ENCODE measurements around the gene FOXL1. TPM values are rescaled to one million over a fixed set of nuclear protein-coding genes. Genes with fewer than 3 reads are reported as not detected.

FOXL1 gene
- total and polyA plus RNA-seq, 2 of the 13 experiments (the other 11 are each of a cell fraction or from before 2014, with no cell fraction given) = not detected

DNA sequence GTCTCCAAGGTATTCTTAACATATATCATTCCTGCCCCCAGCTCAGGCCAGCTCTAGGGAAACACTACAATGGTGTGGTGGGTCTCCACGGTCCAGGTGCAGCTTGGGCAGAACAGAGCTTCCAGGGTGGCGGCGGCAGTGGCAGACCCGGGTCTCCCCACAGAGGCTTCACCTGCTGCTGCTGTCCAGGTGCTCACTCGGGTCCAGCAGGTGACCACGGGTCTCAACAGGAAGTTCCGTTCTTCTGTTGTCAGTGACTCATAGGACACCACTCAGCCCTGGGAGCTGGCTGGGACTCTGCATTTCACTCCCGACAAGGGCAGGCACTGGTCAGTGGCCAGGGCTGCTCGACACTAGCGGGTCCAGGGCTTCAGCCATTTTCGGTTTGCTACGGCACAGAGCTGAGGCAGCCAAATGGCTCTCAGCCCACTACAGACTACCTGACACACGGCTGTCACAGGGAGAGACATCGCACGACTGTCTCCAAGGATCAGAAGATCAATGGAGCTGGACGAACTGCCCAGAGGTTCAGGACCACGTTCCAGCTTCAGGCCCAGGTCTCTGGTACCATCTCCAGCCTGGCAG, 40.1 kb upstream of the FOXL1 start:
- in situ Hi-C loops (cut with HindIII; ENCODE audit: extremely low pct_ligation_motif_present, low pct_unique_long_range_greater_than_20kb) (no loop called here), intact Hi-C loops (cut with micrococcal nuclease; ENCODE audit: unreplicated experiment) (no loop called here)
- BruUV-seq (replicated peaks) = no TSS peak
- ATAC-seq = no peak
- Histone ChIP-seq H2AFZ (ENCODE audit: low read length) (no peak overlapping the region), H3K9ac (ENCODE audit: insufficient read depth, low read depth, low read length) (no peak overlapping the region), H4K20me1 (ENCODE audit: insufficient read depth, low read length) (no peaks in the 10 kb centered on the region), H3K4me3 (replicated peaks in 1 of 3; ENCODE audit: insufficient read depth in 1 of 3, low read depth in 2 of 3, low read length in 3 of 3) (no peak overlapping the region), H3K4me2 (ENCODE audit: low read depth, low read length) (no peak overlapping the region), H3K27me3 (ENCODE audit: control insufficient read depth in 1 of 2, insufficient read depth in 2 of 2, low read length in 2 of 2) (no peaks in the 10 kb centered on the region), H3K27ac (ENCODE audit: extremely low read length, insufficient read depth, low read length) (no peak overlapping the region), H3K4me1 (ENCODE audit: insufficient read depth, low read length) (no peaks in the 10 kb centered on the region), H3K9me3 (ENCODE audit: low read length) (no peaks in the 10 kb centered on the region), H3K79me2 (ENCODE audit: insufficient read depth, low read length) (no peaks in the 10 kb centered on the region), H3K36me3 (replicated peaks in 1 of 2; ENCODE audit: control insufficient read depth in 1 of 2, insufficient read depth in 2 of 2, low read length in 2 of 2) (peaks cover 18 to 59% of the 10 kb centered on the region in 2 experiments)
- TF ChIP-seq ZNF737 (CRISPR knock-in tag; IDR thresholded peaks at IDR 0.05; ENCODE audit: borderline replicate concordance) = no peak
- ChIA-PET POLR2A (no interaction called here), CTCF (ENCODE audit: low intra/inter-chr PET ratio, low total read pairs) (no interaction called here)
- 98% methylated on average over 9 of the region's 17 CpGs for WGBS (ENCODE audit: low lambda C conversion rate)
- DNase-seq (ENCODE audit: low spot score) = no peak
- FAIRE-seq = no peak

DNA sequence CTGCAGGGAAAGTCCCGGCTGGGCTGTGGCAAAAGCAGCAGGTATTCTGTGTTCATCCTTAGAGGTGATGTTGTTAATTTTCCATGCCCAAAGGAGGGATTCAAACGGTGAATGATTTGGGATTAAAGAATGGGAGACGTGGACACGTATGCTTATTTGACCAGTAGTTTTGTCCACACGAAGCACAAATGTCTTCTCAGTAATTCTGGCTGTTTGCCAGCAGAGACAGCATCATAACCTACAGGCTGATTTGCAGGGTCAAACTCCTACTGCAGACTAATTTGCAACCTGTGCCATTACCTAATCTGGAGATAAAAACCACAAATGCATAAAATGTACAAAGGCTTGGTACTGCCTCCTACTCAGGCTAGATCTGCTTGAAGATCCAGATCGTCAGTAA, 37.5 kb upstream of the FOXL1 start:
- no peak overlapping the region for H3K27ac ChIP-seq (ENCODE audit: extremely low read length, insufficient read depth, low read length)
- no peak overlapping the region for H3K9ac ChIP-seq (ENCODE audit: insufficient read depth, low read depth, low read length)
- ChIA-PET CTCF (ENCODE audit: low intra/inter-chr PET ratio, low total read pairs) (no interaction called here), POLR2A (interaction anchor here (1.0 kb wide), 1 partner anchor 14 kb away, joined by 3 read pairs; the partner anchor contains the start of gene MTHFSD)
- no TSS peak for BruUV-seq (replicated peaks)
- in situ Hi-C loops (cut with HindIII; ENCODE audit: extremely low pct_ligation_motif_present, low pct_unique_long_range_greater_than_20kb) (no loop called here), intact Hi-C loops (cut with micrococcal nuclease; ENCODE audit: unreplicated experiment) (no loop called here)
- TF ChIP-seq, protein P1, sequence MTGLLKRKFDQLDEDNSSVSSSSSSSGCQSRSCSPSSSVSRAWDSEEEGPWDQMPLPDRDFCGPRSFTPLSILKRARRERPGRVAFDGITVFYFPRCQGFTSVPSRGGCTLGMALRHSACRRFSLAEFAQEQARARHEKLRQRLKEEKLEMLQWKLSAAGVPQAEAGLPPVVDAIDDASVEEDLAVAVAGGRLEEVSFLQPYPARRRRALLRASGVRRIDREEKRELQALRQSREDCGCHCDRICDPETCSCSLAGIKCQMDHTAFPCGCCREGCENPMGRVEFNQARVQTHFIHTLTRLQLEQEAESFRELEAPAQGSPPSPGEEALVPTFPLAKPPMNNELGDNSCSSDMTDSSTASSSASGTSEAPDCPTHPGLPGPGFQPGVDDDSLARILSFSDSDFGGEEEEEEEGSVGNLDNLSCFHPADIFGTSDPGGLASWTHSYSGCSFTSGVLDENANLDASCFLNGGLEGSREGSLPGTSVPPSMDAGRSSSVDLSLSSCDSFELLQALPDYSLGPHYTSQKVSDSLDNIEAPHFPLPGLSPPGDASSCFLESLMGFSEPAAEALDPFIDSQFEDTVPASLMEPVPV (CRISPR knock-in tag; IDR thresholded peaks at IDR 0.05) = no peak
- TF ChIP-seq LCORL (IDR thresholded peaks at IDR 0.05) (peak; percentile 59; the same call in 1 of the 2 replicates), LCORL (CRISPR knock-in tag; IDR thresholded peaks at IDR 0.05) (no peak)
- no peak overlapping the region for H3K4me3 ChIP-seq (replicated peaks in 1 of 3; ENCODE audit: insufficient read depth in 1 of 3, low read depth in 2 of 3, low read length in 3 of 3)
- no peak for FAIRE-seq
- H3K4me2 ChIP-seq (ENCODE audit: low read depth, low read length) = no peak overlapping the region
- no peaks in the 10 kb centered on the region for H3K79me2 ChIP-seq (ENCODE audit: insufficient read depth, low read length)
- H4K20me1 ChIP-seq (ENCODE audit: insufficient read depth, low read length) = no peaks in the 10 kb centered on the region
- no peak for ATAC-seq
- no peak for DNase-seq (ENCODE audit: low spot score)
- H3K4me1 ChIP-seq (ENCODE audit: insufficient read depth, low read length) = no peaks in the 10 kb centered on the region
- peaks cover 25 to 71% of the 10 kb centered on the region in 2 experiments for H3K36me3 ChIP-seq (replicated peaks in 1 of 2; ENCODE audit: control insufficient read depth in 1 of 2, insufficient read depth in 2 of 2, low read length in 2 of 2)
- H3K9me3 ChIP-seq (ENCODE audit: low read length) = no peaks in the 10 kb centered on the region
- WGBS (ENCODE audit: low lambda C conversion rate) = 92% methylated on average over 6 of the region's 6 CpGs
- H2AFZ ChIP-seq (ENCODE audit: low read length) = no peak overlapping the region
- H3K27me3 ChIP-seq (ENCODE audit: control insufficient read depth in 1 of 2, insufficient read depth in 2 of 2, low read length in 2 of 2) = no peaks in the 10 kb centered on the region
